ENCODE measurements around the gene PDE7B.

Gene PDE7B

DNA sequence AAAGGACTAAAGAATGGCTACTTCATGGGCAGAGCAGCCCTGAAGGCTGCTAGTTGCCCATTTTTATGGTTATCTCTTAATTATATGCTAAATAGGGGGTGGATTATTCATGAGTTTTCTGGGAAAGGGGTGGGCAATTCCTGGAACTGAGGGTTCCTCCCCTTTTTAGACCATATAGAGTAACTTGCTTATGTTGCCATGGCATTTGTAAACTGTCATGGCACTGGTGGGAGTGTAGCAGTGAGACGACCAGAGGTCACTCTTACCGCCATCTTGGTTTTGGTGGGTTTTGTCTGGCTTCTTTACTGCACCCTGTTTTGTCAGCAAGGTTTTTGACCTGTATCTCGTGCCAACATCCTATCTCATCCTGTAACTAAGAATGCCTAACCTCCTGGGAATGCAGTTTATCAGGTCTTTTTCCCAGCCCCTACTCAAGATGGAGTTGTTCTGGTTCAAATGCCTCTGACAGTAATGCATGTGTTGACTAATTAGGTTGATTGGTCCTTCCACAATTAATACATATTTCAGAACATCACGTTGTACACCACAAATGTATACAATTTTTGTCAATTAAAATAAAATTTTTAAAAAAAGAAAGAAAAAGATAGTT is 139.5 kb downstream of the PDE7B start:
- H3K4me3 Mint-ChIP-seq: no peak overlapping the region
- H3K27ac Mint-ChIP-seq: no peak overlapping the region
- peaks cover 2% of the 10 kb centered on the region for H3K27me3 Mint-ChIP-seq
- H3K9me3 Mint-ChIP-seq (ENCODE audit: low read depth): no peaks in the 10 kb centered on the region
- no peaks in the 10 kb centered on the region for H3K4me1 Mint-ChIP-seq (ENCODE audit: low read depth)
- H3K36me3 Mint-ChIP-seq: no peaks in the 10 kb centered on the region

DNA sequence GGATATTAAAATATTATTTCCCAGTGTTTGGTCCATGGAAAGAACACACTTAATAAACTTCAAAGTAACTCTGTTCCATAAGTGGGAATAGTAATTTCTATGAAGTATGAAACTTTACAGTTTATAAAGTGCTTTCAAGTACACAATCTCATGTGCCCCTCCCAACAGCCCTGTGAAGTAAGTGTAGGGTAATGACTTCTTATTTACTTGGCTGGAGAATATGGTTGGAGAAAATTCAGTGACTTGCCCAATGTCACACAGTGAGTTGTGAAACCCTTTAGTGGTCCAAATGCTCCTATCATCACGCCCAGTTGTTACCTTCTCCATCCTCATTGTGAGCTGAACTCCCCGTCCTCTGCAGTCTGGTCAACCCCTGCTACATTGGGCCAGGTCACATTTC is 141.2 kb downstream of the PDE7B start:
- Mint-ChIP-seq H3K27ac (no peak overlapping the region), H3K9me3 (ENCODE audit: low read depth) (no peaks in the 10 kb centered on the region), H3K36me3 (no peaks in the 10 kb centered on the region), H3K4me1 (ENCODE audit: low read depth) (no peaks in the 10 kb centered on the region), H3K27me3 (peaks cover 2% of the 10 kb centered on the region), H3K4me3 (no peak overlapping the region)

DNA sequence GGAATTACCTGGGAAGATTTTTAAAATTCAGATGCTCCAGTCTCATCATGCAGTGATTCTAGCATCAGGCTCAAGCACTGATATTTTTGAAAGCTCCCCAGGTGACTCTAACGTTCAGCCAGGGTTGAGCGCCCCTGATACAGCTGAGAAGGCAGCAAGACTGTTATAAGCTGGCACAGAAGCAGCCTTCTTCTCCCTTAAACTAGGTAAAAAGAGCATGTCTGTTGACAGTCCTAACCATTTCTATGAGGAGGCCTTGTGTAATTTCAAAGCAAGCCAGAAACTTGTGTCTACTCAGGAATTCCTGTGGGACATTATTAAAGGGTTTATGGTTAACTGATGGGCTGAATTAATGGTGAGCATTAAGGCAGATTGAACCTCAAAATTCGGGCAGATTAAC is 141.9 kb downstream of the PDE7B start:
- no peaks in the 10 kb centered on the region for H3K4me1 Mint-ChIP-seq (ENCODE audit: low read depth)

DNA sequence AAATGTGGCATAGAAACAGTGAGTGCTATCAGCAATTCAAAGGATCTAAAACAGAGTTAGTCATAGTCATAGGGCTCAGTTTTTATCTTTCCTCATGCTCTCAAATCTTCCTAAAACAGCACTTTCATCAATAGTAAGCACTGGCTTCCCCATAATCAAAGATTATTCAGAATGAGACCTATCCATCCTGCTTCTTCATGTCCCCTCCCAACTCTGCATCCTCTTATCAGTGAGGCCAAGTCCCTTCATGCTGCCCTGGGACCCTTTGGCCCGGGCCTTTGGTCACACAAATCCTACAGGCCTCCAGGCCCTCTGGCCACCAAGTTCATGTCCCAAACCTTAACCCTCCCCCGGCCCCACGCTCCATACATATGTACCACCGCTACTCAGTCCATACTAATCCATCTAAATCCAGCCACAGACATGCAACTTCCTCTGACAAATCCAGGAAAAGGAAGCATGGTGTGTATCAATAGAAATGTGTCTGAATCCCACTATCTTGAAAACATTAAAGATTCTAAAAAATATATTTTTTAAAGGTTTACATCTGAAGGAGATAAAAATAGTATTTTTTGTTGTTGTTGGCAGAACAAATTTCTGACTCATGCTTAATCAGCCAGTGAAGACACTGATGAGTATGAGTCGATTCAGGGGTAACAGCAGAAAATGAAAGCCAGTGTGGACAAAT is 143.5 kb downstream of the PDE7B start:
- Mint-ChIP-seq H3K36me3 (no peaks in the 10 kb centered on the region), H3K27me3 (peaks cover 2% of the 10 kb centered on the region), H3K9me3 (ENCODE audit: low read depth) (no peaks in the 10 kb centered on the region), H3K27ac (no peak overlapping the region), H3K4me1 (ENCODE audit: low read depth) (no peaks in the 10 kb centered on the region), H3K4me3 (no peak overlapping the region)

More for the DNA sequence above, 141.9 kb downstream of the PDE7B start:
- Mint-ChIP-seq H3K27ac (no peak overlapping the region), H3K9me3 (ENCODE audit: low read depth) (no peaks in the 10 kb centered on the region), H3K36me3 (no peaks in the 10 kb centered on the region), H3K27me3 (peaks cover 2% of the 10 kb centered on the region), H3K4me3 (no peak overlapping the region)

DNA sequence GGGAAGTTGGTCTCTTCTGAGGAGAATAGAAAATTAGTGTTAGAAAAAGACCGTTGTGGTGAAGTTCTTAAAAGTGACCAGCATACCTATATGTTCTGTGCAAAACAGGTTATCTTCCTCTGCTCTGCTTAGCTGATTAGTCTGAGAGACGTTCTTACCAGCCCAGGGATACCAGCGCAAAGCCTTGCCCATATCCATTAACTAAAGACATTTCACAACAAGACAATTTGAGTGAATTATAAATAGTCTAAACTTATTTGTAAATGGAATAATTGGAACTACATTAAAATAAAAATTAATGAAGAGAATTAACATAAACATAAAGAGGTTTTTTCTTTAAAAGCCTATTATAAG is 144.0 kb downstream of the PDE7B start:
- H3K27ac Mint-ChIP-seq: no peak overlapping the region
- no peak overlapping the region for H3K4me3 Mint-ChIP-seq
- no peaks in the 10 kb centered on the region for H3K9me3 Mint-ChIP-seq (ENCODE audit: low read depth)
- no peaks in the 10 kb centered on the region for H3K4me1 Mint-ChIP-seq (ENCODE audit: low read depth)
- H3K36me3 Mint-ChIP-seq: no peaks in the 10 kb centered on the region
- peaks cover 1% of the 10 kb centered on the region for H3K27me3 Mint-ChIP-seq

DNA sequence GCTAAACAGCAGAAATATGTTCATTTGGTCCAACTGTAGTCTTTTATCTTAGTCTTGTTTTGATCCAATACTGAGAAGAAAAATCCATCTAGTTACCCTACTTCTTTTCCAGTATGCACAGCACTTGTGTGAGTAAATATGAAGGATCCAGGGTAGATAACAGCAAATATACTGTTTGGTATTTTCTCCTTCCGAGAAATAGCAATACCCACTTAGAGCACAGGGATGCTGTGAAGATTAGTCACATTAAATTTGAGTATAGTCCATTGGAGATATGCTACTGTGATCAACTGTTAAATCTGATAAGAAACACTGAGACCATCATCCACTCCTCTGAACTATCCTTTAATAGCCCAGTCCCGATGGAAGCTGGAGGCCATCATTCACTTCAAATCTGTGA is 145.2 kb downstream of the PDE7B start:
- Mint-ChIP-seq H3K36me3 (no peaks in the 10 kb centered on the region), H3K4me3 (no peak overlapping the region), H3K4me1 (ENCODE audit: low read depth) (no peaks in the 10 kb centered on the region), H3K27ac (no peak overlapping the region), H3K9me3 (ENCODE audit: low read depth) (no peaks in the 10 kb centered on the region), H3K27me3 (no peaks in the 10 kb centered on the region)

DNA sequence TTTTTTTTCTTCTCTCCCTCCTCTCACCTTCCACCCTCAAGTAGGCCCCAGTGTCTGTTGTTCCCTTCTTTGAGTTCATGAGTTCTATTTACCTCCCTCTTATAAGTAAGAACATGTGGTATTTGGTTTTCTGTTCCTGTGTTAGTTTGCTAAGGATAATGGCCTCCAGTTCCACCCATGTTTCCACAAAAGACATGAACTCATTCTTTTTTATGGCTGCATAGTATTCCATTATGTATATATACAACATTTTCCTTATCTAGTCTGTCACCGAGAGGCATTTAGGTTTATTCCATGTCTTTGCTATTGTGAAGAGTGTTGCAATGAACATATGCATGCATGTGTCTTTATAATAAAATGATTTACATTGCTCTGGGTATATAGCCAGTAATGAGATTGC is 147.9 kb downstream of the PDE7B start:
- Mint-ChIP-seq H3K27me3 (no peaks in the 10 kb centered on the region), H3K4me1 (ENCODE audit: low read depth) (no peaks in the 10 kb centered on the region), H3K36me3 (no peaks in the 10 kb centered on the region), H3K27ac (no peak overlapping the region), H3K4me3 (no peak overlapping the region), H3K9me3 (ENCODE audit: low read depth) (no peaks in the 10 kb centered on the region)

DNA sequence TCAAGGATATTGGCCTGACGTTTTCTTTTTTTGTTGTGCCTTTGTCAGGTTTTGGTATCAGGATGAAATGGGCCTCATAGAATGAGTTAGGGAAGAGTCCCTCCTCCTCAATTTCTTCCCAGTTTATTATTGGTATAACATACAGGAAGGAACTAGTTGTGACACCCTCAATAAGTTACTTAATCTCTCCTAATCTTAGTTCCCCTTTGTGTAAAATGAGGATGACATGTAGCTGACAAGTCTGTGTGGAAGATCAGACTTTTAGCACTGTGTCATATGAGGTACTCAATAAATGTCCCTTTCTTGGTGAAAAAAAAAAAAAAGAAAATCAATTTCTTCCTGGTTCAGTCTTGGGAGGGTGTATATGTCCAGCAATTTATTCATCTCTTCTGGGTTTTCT is 155.8 kb downstream of the PDE7B start:
- Mint-ChIP-seq H3K27me3 (no peaks in the 10 kb centered on the region), H3K4me1 (ENCODE audit: low read depth) (no peaks in the 10 kb centered on the region), H3K27ac (no peak overlapping the region), H3K36me3 (peaks cover 3% of the 10 kb centered on the region), H3K9me3 (ENCODE audit: low read depth) (no peaks in the 10 kb centered on the region), H3K4me3 (no peak overlapping the region)

DNA sequence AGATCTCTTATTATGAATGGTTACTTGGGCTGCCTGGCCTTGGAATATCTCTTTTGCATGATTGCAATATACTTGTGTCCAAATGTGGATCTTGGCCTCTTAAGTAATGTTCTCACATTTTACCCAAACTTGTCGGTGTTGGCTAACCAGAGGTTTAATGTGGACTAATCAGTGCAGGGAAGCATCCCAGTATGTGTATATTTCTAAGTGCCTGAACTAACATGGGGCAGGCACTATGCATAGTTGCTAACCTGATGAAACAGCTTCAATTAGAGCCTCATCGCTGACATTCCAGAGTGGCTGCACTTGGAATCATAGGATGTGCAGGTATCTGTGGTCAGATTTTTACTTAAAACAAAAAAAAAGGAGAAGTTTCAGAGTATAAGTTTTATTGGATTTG is 160.0 kb downstream of the PDE7B start:
- H3K36me3 Mint-ChIP-seq: peaks cover 3% of the 10 kb centered on the region
- H3K4me3 Mint-ChIP-seq: no peak overlapping the region

DNA sequence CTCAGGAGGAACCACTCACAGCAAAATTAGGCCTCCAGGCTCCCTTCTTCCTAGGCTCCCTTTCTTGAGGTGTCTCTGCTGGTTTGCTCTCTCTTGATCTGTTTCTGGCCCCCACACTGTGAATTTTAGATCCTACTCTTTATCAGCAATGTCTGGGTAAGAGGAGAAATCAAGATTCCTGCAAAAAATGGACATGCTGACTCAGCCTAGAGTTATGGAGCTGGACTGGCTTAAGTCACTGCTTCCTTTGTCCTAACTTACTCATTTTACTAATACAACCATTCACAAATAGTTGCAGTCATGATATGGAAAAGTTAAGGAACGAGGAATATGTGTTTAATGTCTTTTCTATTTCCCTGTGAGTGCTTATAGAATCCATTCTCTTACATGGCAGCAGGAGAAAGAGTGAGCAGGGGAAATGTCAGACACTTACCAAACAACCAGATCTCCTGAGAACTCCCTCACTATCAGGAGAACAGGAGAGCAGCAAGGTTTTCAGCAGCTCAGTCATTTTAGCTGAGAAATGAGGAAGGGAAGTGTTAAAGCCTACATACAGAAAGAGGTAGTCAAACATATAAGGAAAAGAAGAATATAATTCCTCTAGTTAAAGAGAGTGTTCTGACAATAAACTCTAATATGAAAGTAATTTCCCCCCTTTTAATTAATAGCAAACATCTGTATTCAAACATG is 160.8 kb downstream of the PDE7B start:
- H3K27me3 Mint-ChIP-seq: no peaks in the 10 kb centered on the region
- H3K36me3 Mint-ChIP-seq: peaks cover 3% of the 10 kb centered on the region
- H3K9me3 Mint-ChIP-seq (ENCODE audit: low read depth): no peaks in the 10 kb centered on the region
- no peak overlapping the region for H3K27ac Mint-ChIP-seq
- H3K4me3 Mint-ChIP-seq: no peak overlapping the region
- no peaks in the 10 kb centered on the region for H3K4me1 Mint-ChIP-seq (ENCODE audit: low read depth)

More for the DNA sequence above, 160.0 kb downstream of the PDE7B start:
- no peaks in the 10 kb centered on the region for H3K4me1 Mint-ChIP-seq (ENCODE audit: low read depth)
- no peaks in the 10 kb centered on the region for H3K27me3 Mint-ChIP-seq
- H3K27ac Mint-ChIP-seq: no peak overlapping the region
- no peaks in the 10 kb centered on the region for H3K9me3 Mint-ChIP-seq (ENCODE audit: low read depth)

DNA sequence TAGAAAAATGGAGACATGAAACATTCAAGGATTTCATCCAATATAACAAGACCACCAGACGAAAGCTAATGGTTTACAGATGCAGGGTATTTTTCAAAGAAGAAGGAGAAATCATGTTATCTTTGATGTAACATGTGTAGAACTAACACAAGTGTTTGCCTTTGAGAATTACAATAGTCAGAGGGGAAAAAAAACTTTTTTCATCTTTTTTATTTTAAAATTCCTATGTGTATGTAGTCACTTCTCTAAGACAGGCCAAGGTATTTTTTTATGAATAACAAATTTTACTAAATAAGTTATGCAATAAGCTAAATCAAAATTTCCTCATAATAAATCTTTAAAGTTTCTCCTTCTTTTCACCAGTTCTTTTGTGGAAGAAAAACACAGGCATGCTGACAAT is 161.4 kb downstream of the PDE7B start:
- peaks cover 3% of the 10 kb centered on the region for H3K36me3 Mint-ChIP-seq
- H3K27ac Mint-ChIP-seq: no peak overlapping the region
- no peaks in the 10 kb centered on the region for H3K9me3 Mint-ChIP-seq (ENCODE audit: low read depth)
- H3K4me3 Mint-ChIP-seq: no peak overlapping the region
- no peaks in the 10 kb centered on the region for H3K4me1 Mint-ChIP-seq (ENCODE audit: low read depth)
- no peaks in the 10 kb centered on the region for H3K27me3 Mint-ChIP-seq

DNA sequence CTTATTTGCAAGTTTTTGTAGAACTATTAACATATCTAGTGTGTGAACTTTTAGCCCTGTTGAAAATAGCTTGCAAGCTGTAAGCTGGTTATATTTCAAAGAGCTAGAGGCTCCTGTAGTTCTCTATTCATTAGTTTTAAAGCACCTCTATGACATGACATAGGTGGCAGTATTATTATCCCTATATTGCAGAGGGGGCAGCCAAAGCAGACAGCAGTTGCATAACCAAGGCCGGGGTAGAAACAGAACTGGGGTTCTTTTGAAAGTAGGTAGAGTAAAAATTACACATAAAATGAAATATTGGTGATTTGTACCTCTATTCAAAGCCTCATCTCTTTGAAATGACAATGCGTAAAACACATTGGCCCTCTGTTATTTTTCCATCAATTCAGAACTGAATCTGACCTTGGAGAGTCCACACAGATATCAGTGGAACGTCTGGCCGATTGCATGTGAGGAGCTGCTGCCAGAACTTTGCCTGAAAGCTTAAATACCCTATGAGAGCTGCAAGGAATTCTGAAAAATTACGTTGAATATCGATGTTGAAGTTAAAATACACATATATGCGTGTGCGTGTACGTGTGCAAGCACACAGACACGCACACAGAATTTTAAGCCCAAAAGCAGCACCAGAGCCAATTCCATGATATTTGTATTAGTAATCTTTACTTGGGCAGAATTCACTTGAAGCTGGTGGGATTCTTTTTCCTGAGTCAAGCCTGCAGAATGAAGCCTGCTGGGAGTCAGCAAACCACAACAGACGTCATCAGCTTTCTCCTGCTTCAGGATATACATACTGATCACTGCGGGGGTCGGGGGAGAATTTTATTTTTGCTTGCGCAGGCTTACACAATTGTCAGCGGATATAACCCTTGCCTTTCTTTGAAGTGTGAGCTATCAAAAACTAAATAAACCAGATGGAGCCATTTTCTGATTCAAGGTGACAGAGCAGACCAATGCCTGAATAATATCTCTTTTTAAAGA is 163.2 kb downstream of the PDE7B start:
- Mint-ChIP-seq H3K27me3 (no peaks in the 10 kb centered on the region), H3K4me3 (no peak overlapping the region), H3K4me1 (ENCODE audit: low read depth) (no peaks in the 10 kb centered on the region), H3K9me3 (ENCODE audit: low read depth) (no peaks in the 10 kb centered on the region), H3K27ac (no peak overlapping the region), H3K36me3 (peaks cover 2% of the 10 kb centered on the region)

DNA sequence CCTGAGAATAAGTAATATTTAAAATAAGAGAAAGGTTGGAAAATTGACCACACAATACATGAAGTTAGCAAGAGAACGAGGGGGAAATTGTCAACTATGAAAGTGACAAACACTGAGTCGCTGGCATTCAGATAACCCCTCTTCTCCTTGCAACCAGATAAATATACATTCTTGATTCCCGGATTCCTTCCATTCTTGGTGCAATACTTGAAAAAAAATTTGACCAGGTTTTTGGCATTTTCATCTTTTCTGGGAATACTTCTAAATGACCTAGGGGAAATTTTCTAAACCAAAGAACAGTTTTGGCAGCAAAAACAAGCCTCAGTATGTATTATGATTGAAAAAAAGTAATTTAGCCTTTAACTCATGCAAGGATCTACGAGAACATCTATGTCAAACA is 164.0 kb downstream of the PDE7B start:
- Mint-ChIP-seq H3K36me3 (no peaks in the 10 kb centered on the region), H3K4me3 (no peak overlapping the region), H3K27ac (no peak overlapping the region), H3K9me3 (ENCODE audit: low read depth) (no peaks in the 10 kb centered on the region), H3K4me1 (ENCODE audit: low read depth) (no peaks in the 10 kb centered on the region), H3K27me3 (no peaks in the 10 kb centered on the region)

DNA sequence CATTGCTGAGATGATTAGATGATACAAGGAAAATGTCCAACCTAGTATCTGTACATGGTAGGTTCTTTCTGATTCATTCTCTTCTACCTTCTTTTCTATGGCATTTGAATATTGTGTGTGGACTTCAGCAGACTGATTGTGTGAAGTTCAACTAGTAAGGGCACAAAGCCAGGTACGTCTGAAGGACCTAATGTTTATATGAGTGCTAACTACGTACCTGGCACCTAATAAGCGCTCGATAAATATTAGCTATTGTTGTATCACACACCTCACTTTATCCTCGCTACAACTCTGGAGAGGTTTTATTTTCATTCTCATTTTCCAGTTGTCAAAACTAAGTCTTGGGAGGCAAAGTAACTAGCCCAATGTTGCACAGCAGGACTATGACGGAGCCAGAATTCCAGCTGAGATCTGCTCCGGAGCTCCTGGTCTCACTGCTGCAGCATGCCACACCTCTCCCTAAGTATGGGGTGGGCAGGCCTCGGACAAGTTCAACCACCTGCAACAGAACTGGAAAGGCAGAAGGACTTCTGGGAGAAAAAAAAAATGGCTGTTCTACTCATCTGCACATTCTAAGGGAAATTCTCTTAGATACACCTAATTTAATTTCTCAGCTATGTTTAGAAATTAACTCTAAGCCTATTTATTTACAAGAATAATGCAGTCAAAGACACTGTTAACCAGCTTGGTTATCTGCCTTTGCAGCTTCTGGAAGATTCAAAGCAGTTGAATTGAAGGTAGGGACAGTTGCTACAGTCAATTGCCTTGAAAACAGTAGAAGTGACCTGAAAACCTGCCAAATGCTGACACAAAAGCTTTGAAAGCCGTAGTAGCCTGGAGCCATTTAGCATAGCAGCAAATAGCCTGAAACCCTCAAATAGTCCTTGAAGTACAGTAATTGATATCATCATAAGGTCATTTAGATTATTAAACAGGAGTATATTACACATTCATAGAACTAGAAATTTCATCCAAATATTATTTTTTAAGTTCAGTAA is 165.0 kb downstream of the PDE7B start:
- H3K36me3 Mint-ChIP-seq: no peaks in the 10 kb centered on the region
- H3K27ac Mint-ChIP-seq: no peak overlapping the region
- H3K4me3 Mint-ChIP-seq: no peak overlapping the region
- no peaks in the 10 kb centered on the region for H3K4me1 Mint-ChIP-seq (ENCODE audit: low read depth)
- no peaks in the 10 kb centered on the region for H3K9me3 Mint-ChIP-seq (ENCODE audit: low read depth)
- H3K27me3 Mint-ChIP-seq: no peaks in the 10 kb centered on the region

Data from activated naive CD8-positive, alpha-beta T cell (primary cell).